NB4 (cell line): Measurements from ENCODE around the gene OR11H6.

Source experiments
- CTCF ChIP-seq: IDR thresholded peaks from one replicate; pipeline ENCODE4 v1.5.1; 2012; ENCODE audit warnings: low read depth, low read length
- MYC ChIP-seq: IDR thresholded peaks from 2 replicates; pipeline ENCODE4 v1.6.1; 2011; ENCODE audit warnings: low read depth, low read length

- no peak for TF ChIP-seq CTCF
- TF ChIP-seq MYC: no peak
Observed at GRCh38 chr14:20179880-20180279, 43.6 kb upstream of the OR11H6 start.
